Activated naive CD4-positive, alpha-beta T cell treated with anti-CD3 and anti-CD28 coated beads for 36 hours (primary cell): ENCODE measurements around the gene XRCC3. TPM values are rescaled to one million over a fixed set of nuclear protein-coding genes. Genes with fewer than 3 reads are reported as not detected.
"Not testable (repeated sequence)": the region's sequence is repeated elsewhere in the genome, so short reads cannot be mapped to it uniquely, and the experiment has no call there.

Experiments
- CTCF ChIA-PET: fragments of 350-600 bp; sonication (Branson Sonifier 250); formaldehyde crosslinking; loops from one replicate; lab custom pipeline; 2021; ENCODE audit warnings: antibody characterized with exemption; lab: Charles Lee
- DNase-seq: peaks from one replicate; pipeline ENCODE4 v3.0.0-alpha.2; 2020
- H3K27ac Mint-ChIP-seq: one replicate; pipeline ENCODE4 v1.8.0; 2021; ENCODE audit warnings: mild to moderate bottlenecking, mixed read lengths
- H3K27me3 Mint-ChIP-seq: one replicate; pipeline ENCODE4 v1.8.0; 2021; ENCODE audit warnings: low read depth, mixed read lengths
- H3K36me3 Mint-ChIP-seq: one replicate; pipeline ENCODE4 v1.8.0; 2021; ENCODE audit warnings: low read depth, mixed read lengths
- H3K4me1 Mint-ChIP-seq: one replicate; pipeline ENCODE4 v1.8.0; 2021; ENCODE audit warnings: low read depth, mixed read lengths
- H3K4me3 Mint-ChIP-seq: one replicate; pipeline ENCODE4 v1.8.0; 2021; ENCODE audit warnings: mild to moderate bottlenecking, moderate library complexity, mixed read lengths
- H3K9me3 Mint-ChIP-seq: one replicate; pipeline ENCODE4 v1.8.0; 2021; ENCODE audit warnings: mixed read lengths
- intact Hi-C: fragments of 100-400 bp; cut with micrococcal nuclease; formaldehyde crosslinking; loops from one replicate; pipeline ENCODE4 v1.15.1; 2023
- total RNA-seq, 2 experiments: library from RNA; stranded (reverse); gene quantifications; one replicate each; pipeline ENCODE4 v1.2.3, GENCODE V29; 2021

XRCC3 gene
- total RNA-seq, 2 experiments from 2014 or later, result 49.0 to 50.4 TPM

DNA sequence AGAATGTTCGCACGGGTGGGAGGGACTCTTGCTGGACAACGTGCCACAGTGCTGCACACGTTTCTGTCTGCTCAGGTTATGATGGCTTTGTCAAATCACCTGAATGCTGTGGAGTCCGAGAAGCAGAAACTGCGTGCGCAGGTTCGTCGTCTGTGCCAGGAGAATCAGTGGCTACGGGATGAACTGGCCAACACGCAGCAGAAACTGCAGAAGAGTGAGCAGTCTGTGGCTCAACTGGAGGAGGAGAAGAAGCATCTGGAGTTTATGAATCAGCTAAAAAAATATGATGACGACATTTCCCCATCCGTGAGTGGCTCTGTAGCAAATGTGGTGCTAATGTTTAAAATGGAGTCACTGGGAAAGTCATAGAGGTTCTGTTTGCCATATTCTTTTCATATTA, 57.8 kb downstream of the XRCC3 start:
- Mint-ChIP-seq H3K4me1 (peaks cover 3% of the 10 kb centered on the region), H3K36me3 (peaks cover 26% of the 10 kb centered on the region), H3K9me3 (no peaks in the 10 kb centered on the region), H3K27ac (peak overlapping the region; percentile 22), H3K27me3 (no peaks in the 10 kb centered on the region), H3K4me3 (no peak overlapping the region)
- CTCF ChIA-PET, result no interaction called here
- intact Hi-C loops, result no loop called here
- DNase-seq, result no peak

DNA sequence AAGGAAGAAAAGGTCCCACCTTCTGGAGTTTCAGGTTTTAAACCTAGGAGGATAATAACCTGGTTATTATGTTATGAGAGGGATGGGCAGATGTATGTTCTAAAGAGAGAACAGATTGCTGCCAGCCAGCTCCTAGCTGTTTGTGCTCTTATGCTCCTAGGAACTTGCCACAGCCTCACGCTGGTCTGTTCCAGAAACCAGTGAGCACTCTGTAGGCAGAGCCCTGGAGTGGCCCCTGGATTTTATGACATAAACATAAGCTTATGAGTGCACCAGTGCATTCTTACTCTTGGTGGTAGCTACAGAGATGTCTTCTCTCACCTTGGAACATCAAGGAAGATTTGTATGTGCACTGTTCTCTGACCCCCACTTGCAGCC, 58.5 kb downstream of the XRCC3 start:
- CTCF ChIA-PET, result no interaction called here
- H3K9me3 Mint-ChIP-seq, result no peaks in the 10 kb centered on the region
- no peaks in the 10 kb centered on the region for H3K27me3 Mint-ChIP-seq
- H3K27ac Mint-ChIP-seq, result no peak overlapping the region
- peaks cover 3% of the 10 kb centered on the region for H3K4me1 Mint-ChIP-seq
- DNase-seq, result no peak
- H3K4me3 Mint-ChIP-seq, result no peak overlapping the region
- intact Hi-C loops, result no loop called here
- H3K36me3 Mint-ChIP-seq, result peaks cover 26% of the 10 kb centered on the region

- Mint-ChIP-seq H3K27me3 (no peaks in the 10 kb centered on the region), H3K36me3 (peaks cover 26% of the 10 kb centered on the region), H3K4me1 (peaks cover 3% of the 10 kb centered on the region), H3K27ac (no peak overlapping the region), H3K4me3 (no peak overlapping the region), H3K9me3 (no peaks in the 10 kb centered on the region)
- DNase-seq, result no peak
- CTCF ChIA-PET, result no interaction called here
- intact Hi-C loops, result no loop called here
These were observed 59.1 kb downstream of the XRCC3 start for GRCh38 chr14:103656031-103656755.

- CTCF ChIA-PET, result no interaction called here
- no peak overlapping the region for H3K27ac Mint-ChIP-seq
- H3K27me3 Mint-ChIP-seq, result no peaks in the 10 kb centered on the region
- H3K9me3 Mint-ChIP-seq, result no peaks in the 10 kb centered on the region
- peaks cover 23% of the 10 kb centered on the region for H3K36me3 Mint-ChIP-seq
- H3K4me3 Mint-ChIP-seq, result no peak overlapping the region
- H3K4me1 Mint-ChIP-seq, result peaks cover 8% of the 10 kb centered on the region
- intact Hi-C loops, result no loop called here
- DNase-seq, result no peak
These were observed 60.6 kb downstream of the XRCC3 start for GRCh38 chr14:103654619-103655018.

GRCh38 chr14:103653805-103654204, 61.4 kb downstream of the XRCC3 start:
- peak overlapping the region; percentile 36 for H3K27ac Mint-ChIP-seq
- intact Hi-C loops, result no loop called here

DNA sequence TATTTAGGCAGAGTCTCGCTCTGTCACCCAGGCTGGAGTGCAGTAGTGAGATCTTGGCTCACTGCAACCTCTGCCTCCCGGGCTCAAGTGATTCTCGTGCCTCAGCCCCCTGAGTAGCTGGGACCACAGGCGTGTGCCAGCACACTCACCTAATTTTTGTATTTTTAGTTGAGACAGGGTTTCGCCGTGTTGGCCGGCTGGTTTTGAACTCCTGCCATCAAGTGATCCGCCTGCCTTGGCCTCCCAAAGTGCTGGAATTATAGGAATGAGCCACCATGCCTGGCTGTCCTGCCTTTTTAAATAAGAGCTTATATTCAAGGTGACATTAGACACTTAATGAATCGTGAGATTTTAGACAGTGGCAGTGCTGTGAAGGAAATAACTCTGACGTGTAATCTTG, 61.9 kb downstream of the XRCC3 start:
- DNase-seq, intact Hi-C loops, H3K4me1 Mint-ChIP-seq, H3K4me3 Mint-ChIP-seq, H3K27ac Mint-ChIP-seq, H3K27me3 Mint-ChIP-seq, H3K9me3 Mint-ChIP-seq: not testable (repeated sequence)
- peaks cover 18% of the 10 kb centered on the region for H3K36me3 Mint-ChIP-seq
- CTCF ChIA-PET, result interaction anchor here (0.6 kb wide), 1 partner anchor 85 kb away, joined by 3 read pairs; no protein-coding TSS in a partner anchor

More at GRCh38 chr14:103653805-103654204, 61.4 kb downstream of the XRCC3 start:
- H3K36me3 Mint-ChIP-seq, result peaks cover 18% of the 10 kb centered on the region
- H3K4me1 Mint-ChIP-seq, result peaks cover 8% of the 10 kb centered on the region
- H3K4me3 Mint-ChIP-seq, result no peak overlapping the region
- DNase-seq, result no peak
- H3K27me3 Mint-ChIP-seq, result no peaks in the 10 kb centered on the region
- no peaks in the 10 kb centered on the region for H3K9me3 Mint-ChIP-seq
- CTCF ChIA-PET, result no interaction called here

GRCh38 chr14:103652806-103653205, 62.4 kb downstream of the XRCC3 start:
- CTCF ChIA-PET, result interaction anchor here (0.6 kb wide), 1 partner anchor 85 kb away, joined by 3 read pairs; no protein-coding TSS in a partner anchor

GRCh38 chr14:103651585-103651984, 63.7 kb downstream of the XRCC3 start:
- Mint-ChIP-seq H3K27me3 (no peaks in the 10 kb centered on the region), H3K9me3 (no peaks in the 10 kb centered on the region), H3K36me3 (peaks cover 12% of the 10 kb centered on the region), H3K4me3 (no peak overlapping the region), H3K27ac (no peak overlapping the region), H3K4me1 (peaks cover 8% of the 10 kb centered on the region)
- intact Hi-C loops, result no loop called here
- DNase-seq, result no peak
- CTCF ChIA-PET, result no interaction called here

More at GRCh38 chr14:103652806-103653205, 62.4 kb downstream of the XRCC3 start:
- Mint-ChIP-seq H3K9me3 (no peaks in the 10 kb centered on the region), H3K4me3 (no peak overlapping the region), H3K4me1 (peaks cover 8% of the 10 kb centered on the region), H3K27ac (no peak overlapping the region), H3K36me3 (peaks cover 16% of the 10 kb centered on the region), H3K27me3 (no peaks in the 10 kb centered on the region)
- DNase-seq, result no peak
- intact Hi-C loops, result no loop called here

- Mint-ChIP-seq H3K9me3 (no peaks in the 10 kb centered on the region), H3K27me3 (no peaks in the 10 kb centered on the region), H3K4me1 (peaks cover 14% of the 10 kb centered on the region), H3K4me3 (no peak overlapping the region), H3K27ac (no peak overlapping the region), H3K36me3 (peaks cover 7% of the 10 kb centered on the region)
- intact Hi-C loops, result no loop called here
- no peak for DNase-seq
- CTCF ChIA-PET, result interaction anchor here (0.6 kb wide), 1 partner anchor 50 kb away, joined by 4 read pairs; no protein-coding TSS in a partner anchor
These were observed 65.0 kb downstream of the XRCC3 start for GRCh38 chr14:103650213-103650612.

- no peak for DNase-seq
- H3K9me3 Mint-ChIP-seq, result no peaks in the 10 kb centered on the region
- CTCF ChIA-PET, result interaction anchor here (0.6 to 0.7 kb wide), 2 partner anchors 69 to 474 kb away, joined by 3 read pairs; no protein-coding TSS in a partner anchor
- peaks cover 1% of the 10 kb centered on the region for H3K36me3 Mint-ChIP-seq
- H3K4me1 Mint-ChIP-seq, result peaks cover 19% of the 10 kb centered on the region
- H3K27me3 Mint-ChIP-seq, result no peaks in the 10 kb centered on the region
- H3K4me3 Mint-ChIP-seq, result no peak overlapping the region
- H3K27ac Mint-ChIP-seq, result no peak overlapping the region
- intact Hi-C loops, result no loop called here
These were observed 66.2 kb downstream of the XRCC3 start for GRCh38 chr14:103649001-103649400.

Other genes starting within 250 kb of the XRCC3 start
- 1 to 10 TPM; 3.8 to 4.9 TPM for gene CKB, start 192.6 kb downstream of the XRCC3 start, total RNA-seq
- 1 to 10 TPM; 6.6 to 6.7 TPM for gene TRMT61A, start 186.3 kb downstream of the XRCC3 start, total RNA-seq
- gene BAG5, start 152.8 kb downstream of the XRCC3 start, total RNA-seq, result 10 to 100 TPM; 15.5 to 16.6 TPM
- gene COA8, start 152.5 kb downstream of the XRCC3 start, total RNA-seq, result 10 to 100 TPM; 36.8 to 48.4 TPM
- 100 to 1,000 TPM in 1 of 2 experiments, 10 to 100 TPM in 1; 94.8 to 101 TPM for gene KLC1, start 86.2 kb downstream of the XRCC3 start, total RNA-seq
- 10 to 100 TPM in 1 of 2 experiments, 1 to 10 TPM in 1; 9.1 to 10.4 TPM for gene ZFYVE21, start 359 bp upstream of the XRCC3 start, total RNA-seq
- gene PPP1R13B, start 132.1 kb upstream of the XRCC3 start, total RNA-seq, result 1 to 10 TPM; 8.0 to 8.6 TPM
- under 1 TPM in 1 of 2 experiments, not detected in 1; 0.10 TPM for gene TDRD9, start 213.0 kb upstream of the XRCC3 start, total RNA-seq
- gene RD3L, start 227.1 kb upstream of the XRCC3 start, total RNA-seq, result not detected